ENCODE data around the gene FECH.
"Not testable (repeated sequence)": the region's sequence is repeated elsewhere in the genome, so short reads cannot be mapped to it uniquely, and the experiment has no call there.

Gene FECH, protein sequence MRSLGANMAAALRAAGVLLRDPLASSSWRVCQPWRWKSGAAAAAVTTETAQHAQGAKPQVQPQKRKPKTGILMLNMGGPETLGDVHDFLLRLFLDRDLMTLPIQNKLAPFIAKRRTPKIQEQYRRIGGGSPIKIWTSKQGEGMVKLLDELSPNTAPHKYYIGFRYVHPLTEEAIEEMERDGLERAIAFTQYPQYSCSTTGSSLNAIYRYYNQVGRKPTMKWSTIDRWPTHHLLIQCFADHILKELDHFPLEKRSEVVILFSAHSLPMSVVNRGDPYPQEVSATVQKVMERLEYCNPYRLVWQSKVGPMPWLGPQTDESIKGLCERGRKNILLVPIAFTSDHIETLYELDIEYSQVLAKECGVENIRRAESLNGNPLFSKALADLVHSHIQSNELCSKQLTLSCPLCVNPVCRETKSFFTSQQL

DNA sequence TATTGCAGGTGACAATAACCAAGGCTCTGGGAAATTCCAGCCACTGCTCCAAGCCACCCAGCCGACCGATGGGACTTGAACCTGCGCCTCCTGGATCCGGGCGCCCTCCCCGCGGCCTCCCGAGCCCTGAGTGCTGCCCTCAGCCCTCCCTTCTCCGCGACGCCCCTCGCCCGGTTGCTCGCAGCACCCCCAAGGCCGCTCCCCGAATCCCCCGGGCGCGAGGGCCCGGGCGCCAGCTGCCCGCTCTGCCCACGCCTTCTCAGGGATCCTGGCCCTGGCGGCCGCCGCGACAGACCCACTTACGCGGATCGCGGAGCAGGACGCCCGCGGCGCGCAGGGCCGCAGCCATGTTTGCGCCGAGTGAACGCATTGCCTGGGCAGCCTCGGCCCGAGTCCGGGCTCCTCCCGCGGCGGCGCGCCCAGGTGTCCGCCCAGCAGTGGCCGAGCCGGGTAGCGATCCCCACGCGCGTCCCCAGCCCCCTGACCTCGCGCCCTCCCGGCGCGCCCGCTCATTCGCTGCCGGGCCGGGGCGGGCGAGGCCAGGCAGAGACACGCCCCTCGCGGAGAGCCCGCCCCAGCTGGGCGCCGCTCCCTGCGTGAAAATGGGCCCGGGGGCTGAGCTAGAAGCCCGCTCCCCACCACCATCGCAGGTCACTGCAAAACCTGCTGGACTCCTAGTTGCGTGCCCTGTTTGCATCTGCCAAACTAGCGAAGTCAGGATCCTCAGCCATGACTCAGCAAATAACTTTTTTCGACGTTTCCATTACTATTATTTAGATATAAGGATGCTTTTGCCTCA lies at the start of gene FECH:
Gene FECH, minus strand, starts transcription at position 452 of the 799 bp plus-strand sequence. Its CDS starts 82 bp downstream, at position 370.
- ATAC-seq (peak; percentile 95), DNase-seq (peak; percentile 74)

DNA sequence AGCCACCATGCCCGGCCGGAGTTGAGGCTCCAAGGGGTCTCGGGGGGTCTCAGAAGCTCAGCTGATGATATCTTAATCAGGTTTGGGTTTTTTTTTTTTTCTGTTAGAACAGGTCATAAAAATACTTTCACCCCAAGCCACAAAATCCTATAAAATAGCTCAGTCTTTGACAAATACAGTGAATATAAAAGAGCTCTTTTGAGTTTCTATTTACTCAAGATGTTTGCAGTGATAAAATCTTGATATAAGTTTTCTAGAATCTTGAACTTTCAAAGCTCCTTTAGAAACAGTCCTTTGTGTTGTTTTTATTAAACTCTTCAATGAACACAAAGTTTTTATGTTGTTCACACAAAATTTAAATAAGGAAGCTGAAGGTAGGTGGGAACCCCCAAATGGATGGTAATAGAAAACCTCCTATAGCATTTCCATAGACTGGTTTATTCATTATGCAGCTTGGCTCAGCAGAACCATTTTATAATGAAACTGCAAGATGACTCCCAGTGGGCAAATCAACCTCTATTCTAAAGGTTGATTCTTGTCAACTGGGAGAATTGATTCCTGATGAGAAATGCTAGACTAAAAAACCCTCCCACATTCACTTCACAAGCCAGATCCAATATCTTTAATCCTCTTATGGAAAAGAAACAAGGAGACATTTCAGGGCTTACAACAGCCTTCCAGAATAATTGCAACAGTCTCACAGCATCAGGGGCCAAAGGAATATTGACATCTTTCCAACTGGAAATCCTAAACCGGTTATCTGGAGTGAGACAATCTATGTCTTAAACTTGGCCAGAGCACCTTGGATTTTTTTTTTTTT lies 48.7 kb upstream of the FECH start:
- ATAC-seq (no peak), DNase-seq (no peak)

DNA sequence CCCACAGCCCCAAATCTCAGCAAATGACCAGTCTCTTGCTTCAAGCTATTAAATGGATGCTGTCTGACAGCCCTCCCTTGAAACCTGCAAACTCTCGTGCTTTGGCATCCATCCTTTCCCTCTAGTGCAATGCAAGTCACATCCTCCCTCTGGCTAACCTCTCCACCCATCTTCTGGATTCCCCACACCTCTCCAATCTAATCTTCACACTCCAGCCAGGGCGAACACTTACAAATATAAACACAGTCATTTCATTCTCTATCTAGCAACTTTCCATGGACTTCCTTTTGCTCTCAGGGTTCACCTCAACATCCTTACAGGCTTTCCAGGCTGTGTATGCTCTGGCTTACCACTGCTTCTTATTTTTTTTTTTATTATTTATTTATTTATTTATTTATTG lies 45.2 kb upstream of the FECH start:
- ATAC-seq, result no peak
- no peak for DNase-seq

DNA sequence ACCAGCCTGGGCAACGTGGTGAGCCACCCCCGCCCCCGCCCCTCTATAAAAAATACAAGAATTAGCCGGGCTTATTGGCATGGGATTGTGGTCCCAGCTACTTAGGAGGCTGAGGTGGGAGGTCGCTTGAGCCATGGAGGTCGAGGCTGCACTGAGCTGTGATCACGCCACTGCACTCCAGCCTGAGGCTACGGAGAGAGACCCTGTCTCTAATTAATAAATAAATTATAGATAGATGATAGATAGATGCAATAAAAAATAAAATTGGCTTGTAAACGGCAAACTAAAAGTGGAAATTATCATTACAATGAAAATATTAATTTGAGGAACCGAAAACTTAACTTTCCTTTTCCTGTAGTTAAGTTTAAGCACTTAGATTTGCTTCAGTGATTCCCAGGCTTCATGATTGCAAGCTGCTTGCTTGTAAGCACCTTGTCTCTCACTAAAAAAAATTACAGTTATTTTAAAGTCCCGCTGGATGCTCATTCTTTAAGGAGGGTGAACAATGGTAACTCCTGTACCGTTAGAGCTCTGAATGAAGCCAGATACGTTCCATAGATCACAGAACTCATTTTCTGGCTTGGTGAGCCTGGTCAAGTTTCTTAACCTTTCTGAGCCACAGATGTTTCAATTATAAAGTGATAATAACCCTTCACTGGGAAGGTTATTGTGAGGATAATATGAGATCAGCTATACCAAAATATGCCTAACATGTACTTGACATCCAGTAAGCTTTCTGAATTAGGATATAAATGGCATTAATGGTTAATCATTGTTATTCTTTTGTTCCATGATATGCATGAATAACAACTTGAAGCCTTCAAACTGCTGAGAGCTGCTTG lies 44.5 kb upstream of the FECH start:
- no peak for ATAC-seq
- no peak for DNase-seq

DNA sequence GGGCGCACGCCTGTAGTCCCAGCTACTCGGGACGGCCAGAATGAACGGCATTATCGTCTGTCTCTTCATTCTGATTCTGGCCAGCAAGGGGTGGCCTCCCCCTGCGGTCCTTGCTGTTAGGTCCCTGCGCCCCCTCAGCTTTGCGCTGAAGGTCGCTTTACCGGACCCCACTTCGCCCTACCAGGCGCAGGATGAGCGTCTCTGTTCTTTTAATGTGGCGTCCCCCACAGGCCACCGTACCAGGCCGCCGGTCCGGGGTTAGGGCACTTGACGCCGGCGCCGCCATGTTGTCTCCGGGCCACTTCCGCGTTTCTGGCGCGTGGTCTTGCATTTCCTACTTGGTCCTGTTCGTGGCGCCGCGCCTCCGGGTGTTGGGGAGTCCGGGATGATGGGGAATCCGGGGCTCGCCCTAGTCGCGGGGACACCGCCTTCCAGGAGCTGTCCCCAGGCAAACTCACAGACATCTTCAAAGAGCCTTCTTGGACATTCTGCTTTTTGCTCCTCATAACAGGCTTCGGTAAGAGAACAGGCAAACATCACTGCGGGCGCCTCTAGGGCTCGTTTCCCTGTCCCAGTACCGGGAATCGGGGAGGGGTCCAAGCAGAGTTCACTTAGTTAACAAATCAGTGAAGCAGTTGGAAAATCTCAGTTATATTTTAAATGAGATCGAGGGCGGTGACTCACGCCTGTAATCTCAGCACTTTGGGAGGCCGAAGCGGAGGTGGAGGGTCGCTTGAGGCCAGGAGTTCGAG lies 43.7 kb upstream of the FECH start:
- DNase-seq, result peak; percentile 95
- ATAC-seq, result peak; percentile 95

DNA sequence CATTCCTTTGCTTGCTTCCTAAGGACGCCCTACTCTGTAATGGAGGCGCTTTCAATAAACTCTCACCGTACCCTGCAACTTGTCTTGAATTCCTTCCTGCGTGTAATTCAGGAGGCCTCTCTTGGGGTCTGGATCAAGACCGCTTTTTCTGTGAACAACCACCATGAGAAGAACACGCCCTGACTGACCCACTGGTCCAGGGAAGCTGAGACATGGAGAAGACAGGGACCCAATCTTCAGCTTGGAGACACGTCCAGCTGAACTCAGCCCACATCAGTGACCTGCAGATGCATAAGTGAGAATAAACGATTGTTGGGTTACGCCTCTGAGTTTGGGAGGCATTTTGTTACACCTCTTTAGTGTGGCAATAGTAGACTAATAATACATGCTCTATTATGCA lies 42.9 kb upstream of the FECH start:
- ATAC-seq (no peak), DNase-seq (no peak)

DNA sequence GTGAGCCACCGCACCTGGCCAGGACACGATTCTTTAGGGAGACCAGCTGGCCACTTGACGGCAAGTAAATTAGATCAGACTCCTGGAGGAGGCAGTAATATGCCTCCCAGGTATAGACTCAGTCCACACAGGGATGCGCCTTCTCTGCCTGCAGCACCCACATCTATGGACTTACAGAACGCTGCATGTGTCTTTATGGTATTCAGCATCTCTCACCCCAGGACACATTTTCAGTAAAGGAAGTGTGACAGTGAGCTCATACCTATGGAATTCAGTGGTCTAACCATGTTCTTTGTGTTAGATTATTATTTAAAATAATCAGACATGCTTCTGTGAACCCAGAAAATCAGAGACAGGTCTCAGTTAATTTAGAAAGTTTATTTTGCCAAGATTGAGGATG lies 41.0 kb upstream of the FECH start:
- ATAC-seq (no peak), DNase-seq (no peak)

DNA sequence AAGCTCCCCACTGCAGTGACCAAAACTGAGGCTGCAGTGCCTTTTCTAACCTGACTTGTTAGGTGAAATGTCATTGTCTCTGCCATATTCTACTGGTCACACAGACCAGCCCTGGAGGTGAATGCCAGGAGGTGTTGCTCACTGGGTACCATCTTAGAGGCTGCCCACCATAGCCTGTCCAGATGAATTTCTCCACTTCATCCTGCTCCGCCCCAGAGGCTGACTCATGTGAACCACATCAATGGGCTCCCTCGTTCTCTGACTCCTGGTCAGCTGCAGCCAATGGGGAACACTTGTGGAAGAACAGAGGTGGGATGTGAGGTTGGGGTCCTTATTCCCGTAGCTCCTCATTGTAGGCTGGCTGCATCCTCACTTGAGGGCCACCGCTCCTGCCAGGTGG lies 38.5 kb upstream of the FECH start:
- ATAC-seq (no peak), DNase-seq (no peak)

DNA sequence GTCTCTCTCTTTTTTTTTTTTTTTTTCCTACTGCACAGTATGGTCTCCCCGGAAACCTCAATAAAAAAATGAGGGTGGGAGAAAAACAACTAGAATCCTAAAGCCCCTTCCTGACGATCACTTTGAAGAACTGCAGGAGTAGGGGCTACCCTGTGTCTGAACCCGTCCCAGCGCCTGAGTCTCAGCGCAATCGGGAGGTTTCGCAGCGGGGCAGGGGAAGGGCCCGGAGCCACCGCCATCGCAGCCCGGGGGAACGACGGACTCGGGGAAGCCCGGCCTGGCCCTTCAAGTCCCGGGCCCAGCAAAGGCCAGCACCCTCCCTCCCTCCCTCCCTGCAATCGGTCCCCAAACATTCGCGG lies 34.7 kb upstream of the FECH start:
- DNase-seq (no peak), ATAC-seq (peak; percentile 14)

DNA sequence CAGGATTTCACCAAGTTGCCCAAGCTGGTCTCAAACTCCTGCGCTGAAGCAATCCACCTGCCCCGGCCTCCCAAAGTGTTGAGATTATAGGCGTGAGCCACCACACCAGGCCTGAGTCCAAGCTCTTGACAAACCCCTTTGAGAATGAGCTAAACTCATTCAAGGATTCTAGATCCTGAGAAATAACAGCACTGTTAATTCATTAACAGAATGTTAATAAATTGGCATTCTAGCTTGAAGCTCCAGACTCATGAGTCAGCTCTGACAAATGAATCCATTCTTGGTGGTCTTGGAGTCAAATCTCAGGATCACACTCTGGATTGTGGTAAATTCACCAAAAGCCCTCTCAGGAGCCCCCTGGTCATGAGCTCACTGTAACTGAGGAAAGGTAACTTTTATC lies 33.4 kb upstream of the FECH start:
- DNase-seq (no peak), ATAC-seq (no peak)

DNA sequence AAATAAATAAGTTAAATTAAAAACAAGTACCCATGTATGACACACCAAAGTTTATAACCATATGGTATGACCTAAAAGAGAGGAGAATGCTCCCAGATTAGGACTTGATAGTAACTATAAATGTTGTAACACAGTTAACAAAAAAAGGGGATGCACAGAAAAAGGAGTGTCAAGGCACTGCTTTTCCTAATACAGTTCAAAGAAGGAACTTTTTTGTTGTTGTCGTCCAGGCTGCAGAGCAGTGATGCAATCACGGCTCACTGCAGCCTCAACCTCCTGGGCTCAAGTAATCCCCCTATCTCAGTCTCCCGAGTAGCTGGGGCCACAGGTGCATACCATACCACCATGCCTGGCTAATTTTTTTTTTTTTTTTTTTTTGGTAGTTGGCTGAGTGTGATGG lies 32.4 kb upstream of the FECH start:
- DNase-seq (no peak), ATAC-seq (no peak)

DNA sequence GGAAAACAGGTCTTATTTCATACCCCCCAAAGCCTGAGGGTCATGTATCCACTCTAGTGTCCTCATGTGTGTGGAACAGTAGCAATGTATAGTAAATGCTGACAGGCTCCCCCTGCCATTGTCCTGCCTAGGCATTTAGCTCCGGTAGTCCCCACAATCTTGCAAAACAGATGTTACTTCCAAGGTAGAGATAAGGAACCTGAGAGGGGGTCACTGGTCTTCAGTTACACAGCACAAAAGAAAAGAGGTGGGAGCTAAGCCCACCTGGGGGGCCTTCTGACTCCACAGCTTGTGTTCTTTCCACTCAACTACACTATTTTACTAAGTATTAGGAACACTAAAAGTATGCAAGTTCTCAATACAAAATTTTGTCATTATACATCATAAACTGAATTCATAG lies 17.4 kb upstream of the FECH start:
- ATAC-seq (no peak), DNase-seq (no peak)

DNA sequence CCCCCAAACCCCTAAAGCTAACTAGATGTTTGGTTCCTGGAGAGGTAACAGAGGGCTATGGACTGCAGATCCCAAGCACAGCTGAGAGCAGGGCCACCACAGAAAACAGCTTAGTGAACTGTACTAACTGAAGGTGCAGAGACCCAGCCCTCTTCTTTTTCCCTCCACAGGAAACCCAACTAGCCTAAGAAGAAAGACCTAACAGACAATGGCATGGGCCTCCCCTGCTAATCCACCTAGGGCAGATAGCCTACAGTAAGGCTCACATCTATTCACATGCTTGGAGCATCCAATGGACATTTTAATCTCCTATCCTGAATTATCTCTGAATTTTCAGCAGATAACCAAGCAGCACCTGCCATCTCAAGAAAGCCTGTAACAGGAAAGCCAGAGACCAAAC lies 8.8 kb upstream of the FECH start:
- no peak for ATAC-seq
- DNase-seq, result no peak

DNA sequence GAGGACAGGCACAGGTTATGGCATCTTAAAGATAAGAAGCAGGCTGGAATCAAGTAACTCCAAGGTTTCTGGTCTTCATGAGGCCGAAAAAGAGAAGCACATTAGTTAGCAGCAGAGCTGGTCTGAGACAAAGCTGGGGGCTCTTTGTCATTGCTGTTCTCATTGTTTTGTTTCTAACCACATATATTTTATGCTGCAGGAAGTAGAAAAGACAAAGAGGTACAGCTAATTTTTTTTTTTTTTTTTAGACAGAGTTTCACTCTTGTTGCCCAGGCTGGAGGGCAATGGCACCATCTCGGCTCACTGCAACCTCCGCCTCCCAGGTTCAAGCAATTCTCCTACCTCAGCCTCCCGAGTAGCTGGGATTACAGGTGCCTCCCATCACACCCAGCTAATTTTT lies 6.2 kb upstream of the FECH start:
- DNase-seq, ATAC-seq: not testable (repeated sequence)

DNA sequence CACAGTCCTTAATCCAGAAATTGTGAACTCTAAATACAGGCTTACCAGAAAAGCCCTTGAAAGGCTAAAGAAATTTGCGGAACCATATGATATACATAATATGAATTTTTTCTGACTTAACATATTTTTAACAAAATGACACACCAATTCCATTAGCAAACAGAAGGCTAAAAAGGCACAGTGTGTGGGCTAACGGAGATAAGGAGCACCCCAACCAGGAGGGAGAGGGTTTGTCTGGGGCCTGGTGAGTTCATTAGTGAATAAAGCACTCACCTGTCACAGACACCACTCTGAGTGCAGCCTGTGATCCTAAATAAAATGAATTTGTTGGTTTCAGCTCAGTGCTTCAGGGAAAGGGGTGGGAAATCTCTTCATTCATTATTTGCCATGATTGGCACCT lies 2.7 kb upstream of the FECH start:
- ATAC-seq (no peak), DNase-seq (no peak)

DNA sequence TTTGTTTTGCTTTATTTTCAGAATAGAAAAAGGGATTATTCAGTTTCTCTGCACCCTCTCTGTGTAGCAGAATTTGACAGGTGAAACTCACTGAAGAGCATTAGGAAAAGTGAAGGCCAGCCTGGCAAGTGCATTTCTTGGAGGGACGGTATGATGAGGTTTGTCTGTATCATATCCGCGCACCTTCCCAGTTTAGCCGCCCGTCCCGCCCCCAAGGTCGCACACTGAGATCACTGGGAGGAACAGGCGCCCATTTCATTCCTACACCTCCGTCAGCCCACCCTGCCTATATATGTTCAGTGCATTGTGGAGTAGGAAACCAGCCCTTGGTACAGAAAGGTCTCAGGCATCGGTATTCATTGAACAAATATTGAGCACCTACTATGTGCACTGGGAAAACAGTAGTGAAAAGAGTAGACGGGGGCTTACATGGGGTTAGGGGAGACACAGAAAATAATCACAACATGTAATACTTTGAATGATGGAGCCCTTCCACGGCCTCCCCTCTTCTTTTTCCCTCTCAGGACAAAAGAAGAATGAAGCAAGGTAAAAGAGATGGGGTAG lies 678 bp upstream of the FECH start:
- no peak for DNase-seq
- ATAC-seq, result no peak

DNA sequence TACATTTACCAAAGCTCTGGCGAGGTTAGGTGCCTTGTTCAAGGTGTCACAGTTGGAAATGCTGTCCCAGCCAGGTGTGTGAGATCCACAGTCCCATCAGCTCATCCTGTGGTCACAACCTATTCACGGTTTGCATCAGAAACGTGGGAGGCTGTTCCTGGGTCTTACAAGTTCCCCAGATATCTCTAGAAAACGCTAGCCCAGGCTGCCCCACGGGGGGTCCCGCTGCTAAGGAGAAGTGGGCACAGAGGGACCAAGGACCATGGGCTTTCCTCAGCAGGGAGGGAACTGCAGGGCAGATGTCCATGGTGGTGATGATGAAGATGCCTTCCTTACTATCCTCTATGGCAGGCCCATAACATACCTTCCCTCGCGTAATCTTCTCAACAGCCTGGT lies 649 bp downstream of the FECH start:
- DNase-seq (peak; percentile 19), ATAC-seq (peak; percentile 11)

DNA sequence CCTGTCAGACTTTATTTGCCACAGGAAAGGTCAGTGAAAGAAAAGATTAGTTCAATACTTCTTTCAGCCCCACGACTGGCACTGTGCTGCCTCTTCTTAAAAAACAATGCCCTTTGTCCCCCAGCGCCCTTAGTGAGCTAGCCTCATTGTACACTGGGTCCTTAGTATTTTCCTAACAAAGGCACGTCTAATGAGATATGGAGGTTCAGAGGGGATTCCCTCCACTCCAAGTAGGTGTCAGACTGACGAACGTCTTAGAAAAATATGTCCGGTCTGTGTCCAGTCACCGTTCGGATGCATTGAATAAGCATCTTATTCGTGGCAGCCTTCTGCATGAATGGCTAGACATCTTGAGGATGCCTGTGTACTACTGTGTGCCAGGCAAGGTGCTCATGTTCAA lies 1.1 kb downstream of the FECH start:
- ATAC-seq (no peak), DNase-seq (no peak)

DNA sequence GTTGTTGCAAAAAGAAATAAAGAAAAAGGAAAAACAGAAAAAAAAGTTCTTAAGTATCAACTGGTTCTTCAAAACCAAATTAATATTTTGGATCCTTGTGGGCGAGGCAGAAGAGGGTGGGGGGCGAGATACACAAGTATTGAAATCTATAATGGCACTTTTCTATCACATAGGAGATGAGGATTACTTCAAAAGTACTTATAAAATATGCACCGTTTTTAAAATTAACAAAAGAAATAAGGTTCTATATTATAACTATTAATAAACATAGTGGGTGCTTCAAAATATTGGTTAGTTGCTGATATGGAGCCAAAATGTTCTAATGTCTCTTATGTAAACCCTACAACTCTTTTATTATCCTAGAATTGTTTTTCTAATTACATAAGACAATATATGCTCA lies 2.1 kb downstream of the FECH start:
- no peak for ATAC-seq
- no peak for DNase-seq

DNA sequence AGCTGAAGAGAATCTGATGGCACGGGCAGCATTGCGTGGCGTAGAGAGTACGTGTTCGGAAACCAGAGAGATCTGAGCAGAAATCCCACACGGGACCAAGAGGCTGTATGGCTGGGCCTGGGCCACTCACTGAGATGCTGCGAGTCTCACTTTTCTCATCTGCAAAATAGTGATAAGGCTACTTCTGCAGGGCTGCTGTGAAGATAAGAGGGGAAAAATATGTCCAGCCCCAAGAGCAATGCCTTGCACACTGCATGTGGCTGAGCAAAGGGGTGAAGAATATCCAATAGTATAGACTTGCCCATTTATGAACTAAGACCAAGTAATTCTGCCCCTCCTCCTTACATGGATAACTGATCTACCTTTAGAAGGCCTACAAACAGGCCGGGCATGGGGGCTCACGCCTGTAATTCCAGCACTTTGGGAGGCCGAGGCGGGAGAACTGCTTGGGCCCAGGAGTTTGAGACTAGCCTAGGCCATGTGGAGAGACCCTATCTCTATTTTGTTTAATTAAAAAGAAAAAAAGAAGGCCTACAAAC lies 3.1 kb downstream of the FECH start:
- DNase-seq, result no peak

More for the DNA sequence above, 3.1 kb downstream of the FECH start:
- no peak for ATAC-seq
